NOMO-1 (cell line): ENCODE results near the gene MYH7.
"Not testable (repeated sequence)": the region's sequence is repeated elsewhere in the genome, so short reads cannot be mapped to it uniquely, and the experiment has no call there.

ENCODE experiments used
- DNase-seq, 2 experiments: peaks; one replicate each; lab custom pipeline; 2025; ENCODE audit not compliant: unreplicated experiment in 2 of 2; lab: John Stamatoyannopoulos, UW

Gene MYH7

DNA sequence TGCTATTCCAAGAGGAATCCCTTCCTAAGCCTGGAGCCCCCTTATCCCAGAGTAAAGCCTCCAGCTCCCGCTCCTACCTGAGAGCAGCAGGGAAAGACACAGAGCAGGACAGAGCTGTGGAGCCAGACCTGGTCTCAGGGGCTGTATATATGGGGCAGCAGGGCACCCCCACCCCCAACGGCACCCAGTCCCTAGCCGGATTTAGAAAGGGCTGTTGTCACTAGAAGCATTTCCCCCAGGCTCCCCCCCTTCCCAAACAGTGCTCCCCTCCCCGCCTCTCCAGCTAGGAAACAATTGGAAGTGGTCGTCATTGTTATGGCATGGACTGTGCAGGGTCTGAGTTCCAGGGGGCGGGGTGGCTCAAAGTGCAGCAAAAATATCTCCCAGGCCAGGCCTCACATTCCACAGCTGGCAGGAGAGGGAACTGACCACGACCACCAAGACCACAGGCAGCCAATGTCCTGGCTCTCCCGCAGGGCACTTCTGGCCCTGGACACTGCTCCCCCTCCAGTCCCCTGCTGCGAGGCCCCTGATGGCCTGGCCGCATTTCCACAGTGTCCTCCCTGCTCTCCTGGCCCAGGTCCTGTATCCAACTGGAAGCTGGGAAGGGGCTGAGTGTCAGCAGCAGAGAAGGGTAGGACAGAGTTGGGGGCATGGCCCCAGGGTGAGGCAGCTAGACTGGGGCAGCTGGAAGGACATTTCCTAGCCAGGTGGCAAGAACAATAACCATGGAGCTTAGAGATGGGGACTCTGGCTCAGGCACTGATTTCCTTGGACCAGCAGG, at the start of gene MYH7:
MYH7 (minus strand) TSS at position 118 of the 784 bp plus-strand sequence. CDS start 1,928 bp downstream, outside the sequence.
- no peak for DNase-seq

GRCh38 chr14:23483236-23483854, 47.9 kb upstream of the MYH7 start:
- DNase-seq, result no peak

DNA sequence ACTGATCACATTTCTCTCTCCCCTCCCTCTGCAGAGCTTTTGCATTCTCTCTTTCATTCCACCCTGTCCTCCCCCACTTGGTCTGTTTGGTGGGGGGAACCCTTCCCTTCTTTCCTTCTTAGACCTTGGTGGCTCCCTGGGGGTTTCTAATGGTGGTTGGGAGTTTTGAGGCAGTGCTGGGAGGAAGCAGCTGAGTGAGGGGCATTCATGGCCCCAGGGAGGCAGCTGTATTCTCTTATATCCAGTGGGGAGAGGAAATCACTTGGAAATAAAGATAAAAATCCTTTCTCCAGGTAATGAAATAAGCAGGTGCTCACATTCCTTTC, 47.3 kb upstream of the MYH7 start:
- no peak for DNase-seq

DNA sequence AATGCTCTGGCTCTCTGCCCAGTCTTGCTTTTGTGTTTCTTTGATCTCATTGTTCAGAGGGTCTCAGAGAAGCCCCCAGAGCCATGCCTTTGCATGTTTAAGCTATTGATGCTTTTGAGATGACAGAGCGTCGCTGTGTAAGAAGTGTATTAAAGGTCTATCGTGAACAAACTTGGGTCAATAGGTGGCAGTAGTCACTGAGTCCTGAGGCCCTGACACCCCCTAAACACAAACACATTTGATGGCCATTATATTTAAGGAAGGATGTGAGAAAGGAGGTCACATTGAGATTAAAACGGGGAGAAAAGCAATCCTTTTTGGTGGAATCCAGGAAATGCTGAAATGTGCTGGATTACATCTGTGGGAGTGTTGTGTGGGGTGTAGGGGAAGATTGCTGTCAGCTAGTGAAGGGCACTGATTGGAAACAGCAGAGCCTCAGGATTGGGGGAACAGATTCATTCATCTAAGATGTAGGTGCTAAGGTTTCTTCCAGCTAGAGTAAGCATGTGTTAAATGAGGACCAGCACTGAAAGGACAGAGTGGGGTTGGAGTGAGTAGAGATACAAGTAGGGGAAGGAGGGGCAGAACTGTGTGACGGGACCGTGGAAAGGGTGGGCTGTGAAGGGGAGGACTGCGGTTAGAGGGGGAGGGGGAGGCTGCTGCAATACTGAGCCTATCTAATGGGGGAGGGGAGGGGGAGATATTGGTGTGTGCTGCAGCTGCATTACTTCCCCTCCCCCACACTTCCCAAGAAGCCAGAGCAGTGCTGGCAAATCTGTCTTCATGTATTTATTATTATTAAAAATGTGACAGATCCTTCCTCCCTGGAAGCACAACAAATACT, 46.7 kb upstream of the MYH7 start:
- DNase-seq, result no peak

- no peak for DNase-seq
These were observed 46.0 kb upstream of the MYH7 start for GRCh38 chr14:23481362-23481970.

DNA sequence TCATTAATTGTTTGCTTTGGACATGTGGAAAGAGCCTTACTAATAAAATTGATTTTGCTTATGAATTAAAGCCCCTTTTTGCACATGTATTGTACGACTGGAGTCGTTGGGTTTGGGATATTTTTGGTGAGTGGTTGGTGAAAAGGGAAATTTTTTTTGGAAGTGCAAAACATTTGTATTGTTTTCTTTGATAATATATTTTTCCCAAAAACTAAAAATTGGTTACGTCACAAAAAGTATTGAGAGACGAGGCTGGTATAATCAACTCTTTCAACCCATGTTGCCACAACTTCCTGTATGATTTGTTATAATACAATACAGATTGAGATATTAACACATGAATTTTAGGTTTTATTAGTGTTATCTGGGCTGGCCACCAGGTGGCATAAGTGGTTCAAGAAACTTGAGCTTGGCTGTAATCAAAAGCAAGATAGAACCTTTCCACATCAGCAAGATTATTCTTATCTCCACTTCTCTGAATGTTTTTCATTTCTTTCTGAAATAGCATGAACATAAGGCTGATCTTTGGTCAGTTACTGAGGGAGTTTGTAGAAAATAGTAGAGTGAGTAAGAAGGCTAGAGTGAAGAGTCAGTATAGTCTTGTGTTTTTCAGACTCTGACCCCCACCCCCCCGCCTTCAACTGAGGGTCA, 42.8 kb upstream of the MYH7 start:
- peak; percentile 23 to 67 for DNase-seq

DNA sequence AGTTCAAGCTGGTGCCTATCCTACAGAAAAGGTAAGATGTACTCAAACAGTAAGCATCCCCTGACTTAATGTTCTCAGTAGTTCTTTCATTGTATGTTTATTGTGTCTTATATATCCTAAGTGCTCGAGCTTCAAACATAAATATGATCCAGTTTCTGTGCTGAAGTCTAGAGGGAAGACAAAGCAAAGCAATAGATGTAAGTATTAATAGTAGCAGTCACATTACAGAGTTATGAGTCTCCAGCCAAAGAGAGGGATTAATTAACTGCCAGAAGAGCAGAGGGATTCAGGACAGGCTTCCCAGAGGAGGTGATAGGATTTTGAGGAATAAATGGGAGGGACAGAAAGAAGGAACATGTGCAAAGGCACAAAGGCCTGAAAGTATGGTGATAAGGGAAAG, 35.5 kb upstream of the MYH7 start:
- no peak for DNase-seq

- no peak for DNase-seq
These were observed 34.5 kb upstream of the MYH7 start for GRCh38 chr14:23469906-23470403.

DNA sequence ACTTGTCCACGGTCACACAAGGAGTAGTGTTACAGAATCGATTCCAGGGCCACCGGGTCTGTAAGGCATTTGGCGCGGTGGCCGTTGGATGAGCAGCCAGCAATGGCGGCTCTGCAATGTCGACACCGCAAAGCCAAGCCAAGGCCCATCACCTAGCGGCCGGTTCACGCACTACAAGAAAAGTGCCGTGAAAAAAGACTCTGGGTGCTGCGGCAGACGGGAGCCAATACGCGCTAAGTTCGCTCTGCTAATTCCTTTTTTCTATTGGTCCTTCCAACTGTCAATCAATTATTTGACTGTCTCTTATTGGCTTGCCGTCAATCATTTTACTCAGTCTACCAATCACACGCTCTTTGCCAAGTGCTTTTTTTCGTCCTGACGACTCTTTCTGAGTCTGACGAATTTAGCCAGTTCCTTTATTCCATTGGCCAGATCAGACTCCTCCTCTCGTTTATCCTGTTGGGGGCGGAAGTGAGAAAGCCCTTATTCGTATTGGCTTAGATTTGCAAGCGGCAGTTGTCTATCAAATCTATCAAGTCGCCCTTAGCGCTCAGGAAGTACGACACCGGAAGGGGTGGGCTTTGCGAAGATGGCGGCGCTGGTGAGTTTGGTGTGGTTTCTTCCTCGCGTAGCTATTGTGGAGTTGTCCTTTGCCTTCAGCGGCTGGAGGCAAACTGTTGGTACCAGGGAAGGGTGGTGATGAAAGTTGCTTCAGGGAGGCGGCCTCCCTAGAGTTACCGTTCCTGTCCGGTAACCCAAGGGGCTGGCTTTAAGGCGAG, 33.9 kb upstream of the MYH7 start, which contains the start of gene NGDN:
NGDN (plus strand) TSS at position 577 of the 779 bp plus-strand sequence; CDS start at position 590, 13 bp downstream.
- peak; percentile 99 for DNase-seq

DNA sequence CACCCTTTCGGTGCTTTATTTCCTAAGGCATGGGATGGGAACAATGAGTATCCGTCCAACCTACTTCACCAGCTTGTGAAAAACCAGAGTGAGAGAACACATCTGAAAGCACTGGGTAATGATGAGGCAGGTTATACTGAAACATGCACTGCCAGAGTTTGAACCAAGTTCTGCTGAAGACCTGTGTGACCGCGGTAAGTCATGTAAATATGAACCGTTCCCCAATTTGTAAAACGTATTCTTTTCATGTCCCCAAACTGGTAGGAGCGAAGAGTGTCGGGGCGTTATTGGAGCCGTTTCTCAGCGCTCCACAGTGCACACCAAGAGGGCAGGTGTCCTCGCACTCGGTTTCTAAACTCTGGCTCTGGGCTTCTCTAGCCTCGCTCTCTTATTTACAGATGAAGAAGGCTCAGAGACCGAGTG, 33.3 kb upstream of the MYH7 start:
- no peak for DNase-seq

DNA sequence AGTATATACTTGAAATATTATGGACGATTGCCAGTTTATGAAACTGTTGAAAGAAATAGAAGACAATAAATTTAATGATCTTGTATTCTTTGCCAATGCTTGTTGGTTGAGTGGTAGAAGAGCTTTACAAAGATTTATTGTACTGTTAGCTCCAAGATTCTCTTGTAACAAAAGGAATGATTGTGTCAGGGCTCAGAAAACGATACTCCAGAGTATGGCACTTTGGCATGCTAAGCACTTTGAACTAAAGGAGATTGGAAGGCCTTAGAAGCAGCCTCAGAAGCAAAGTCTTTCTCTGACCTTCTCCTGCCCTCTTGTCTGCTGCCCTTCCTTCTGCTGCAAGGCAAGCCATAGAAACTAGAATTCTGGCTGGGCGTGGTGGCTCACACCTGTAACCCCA, 29.8 kb upstream of the MYH7 start:
- DNase-seq, result no peak

DNA sequence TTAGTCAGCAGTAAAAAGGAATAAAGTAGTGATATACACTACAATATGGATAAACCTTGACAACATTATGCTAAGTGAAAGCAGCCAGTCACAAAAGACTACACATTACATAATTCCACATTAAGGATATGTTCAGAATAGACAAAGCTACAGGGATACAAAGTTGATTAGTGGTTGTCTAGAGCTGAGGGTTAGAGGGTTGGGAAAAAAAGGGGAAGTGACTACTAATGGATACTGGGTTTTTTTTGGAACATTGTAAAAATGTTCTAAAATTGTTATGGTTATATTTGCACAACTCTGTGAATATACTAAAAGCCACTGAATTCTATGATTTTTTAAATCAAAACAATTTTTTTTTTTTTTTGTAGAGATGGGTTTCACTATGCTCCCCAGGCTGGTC, 29.2 kb upstream of the MYH7 start:
- DNase-seq, result peak; percentile 1 to 32

- no peak for DNase-seq
These were observed 25.5 kb upstream of the MYH7 start for GRCh38 chr14:23460960-23461359.

DNA sequence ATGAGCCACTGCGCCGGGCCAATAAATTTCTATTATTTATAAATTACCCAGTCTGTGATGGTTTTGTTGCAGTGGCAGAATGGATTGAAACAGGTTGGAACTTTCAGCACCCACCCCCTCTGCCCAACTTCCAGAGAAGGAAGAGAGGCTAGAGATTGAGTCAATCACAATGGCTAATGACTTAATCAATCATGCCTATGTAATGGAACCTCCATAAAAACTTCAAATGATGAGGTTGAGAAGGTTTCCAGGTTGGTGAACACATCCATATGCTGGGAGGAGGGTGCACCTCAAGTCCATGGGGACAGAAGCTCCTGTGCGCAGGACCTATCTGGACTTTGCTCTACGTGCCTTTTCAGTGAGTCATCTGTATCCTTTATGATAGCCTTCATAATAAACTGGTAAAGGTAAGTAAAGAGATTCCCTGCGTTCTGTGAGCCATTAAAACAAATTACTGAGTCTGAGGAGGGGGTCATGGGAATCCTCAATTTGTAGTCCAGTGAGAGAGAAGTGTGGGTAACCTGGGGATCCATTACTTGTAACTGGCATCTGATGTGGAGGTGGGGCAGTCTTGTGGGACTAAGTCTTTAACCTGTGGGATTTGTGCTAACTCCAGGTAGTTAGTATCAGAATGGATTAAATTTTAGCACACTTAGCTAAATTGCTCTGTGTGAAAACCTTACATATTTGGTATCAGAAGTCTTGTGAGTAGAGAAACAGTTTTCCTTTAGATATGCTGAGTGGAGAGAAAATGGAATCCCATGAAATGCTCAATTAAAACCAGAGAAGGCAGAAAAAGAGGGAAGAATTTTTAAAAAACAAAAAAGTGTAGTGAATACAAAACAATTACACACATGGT, 22.4 kb upstream of the MYH7 start:
- DNase-seq, result no peak

GRCh38 chr14:23456883-23457586, 21.6 kb upstream of the MYH7 start:
- not testable (repeated sequence) for DNase-seq

DNA sequence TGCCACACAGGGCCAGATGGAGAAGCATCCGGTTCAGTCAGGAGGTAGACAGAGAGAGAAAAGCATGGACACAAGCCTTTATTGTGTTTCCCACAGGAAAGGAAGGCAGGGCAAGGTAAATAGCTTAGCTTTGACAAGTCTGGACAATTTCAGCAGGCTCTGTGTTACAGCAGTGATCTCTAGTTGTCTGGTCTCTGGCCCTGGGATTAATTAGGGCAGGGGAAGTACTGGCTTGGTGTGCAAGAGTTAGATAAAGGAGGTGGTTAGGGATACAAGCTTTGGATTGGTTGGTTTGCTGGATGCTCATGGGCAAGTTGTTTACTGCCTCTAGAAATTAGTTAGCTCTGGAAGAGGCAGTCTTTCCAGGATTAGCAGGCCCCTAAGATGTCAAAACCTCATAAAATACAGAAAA, 19.0 kb upstream of the MYH7 start:
- no peak for DNase-seq

DNA sequence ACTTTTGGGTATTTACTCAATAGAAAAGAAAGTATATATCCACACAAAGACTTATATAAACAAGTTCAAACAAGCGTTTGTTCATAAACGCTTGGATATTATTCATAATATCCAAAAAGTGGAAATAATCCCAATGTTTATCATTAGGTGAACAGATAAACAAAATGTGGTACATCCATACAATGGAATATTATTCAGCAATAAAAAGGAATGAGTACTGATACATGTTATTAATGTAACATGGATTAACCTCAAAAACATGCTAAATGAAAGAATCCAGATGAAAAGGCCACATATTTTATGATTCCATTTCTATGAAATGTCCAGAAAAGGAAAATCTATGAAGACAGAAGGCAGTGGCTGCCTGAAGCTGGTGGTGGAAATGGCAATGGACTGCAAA, 16.8 kb upstream of the MYH7 start:
- no peak for DNase-seq

GRCh38 chr14:23450379-23450778, 14.9 kb upstream of the MYH7 start:
- no peak for DNase-seq
